Transverse colon (tissue), 4 donors: ENCODE data around the gene SIRT5. TPM values are rescaled to one million over a fixed set of nuclear protein-coding genes. Genes with fewer than 3 reads are reported as not detected.

Experiments used
- DNase-seq: peaks from one replicate; pipeline ENCODE4 v3.0.0-alpha.2; 2019
- H3K27ac ChIP-seq, 4 donors: fragments of 200-600 bp; sonication (generic); 2 replicates each; pipeline ENCODE4 v1.5.1; 2016 to 2018; ENCODE audit warnings: inconsistent platforms in 4 of 4
- H3K27me3 ChIP-seq: fragments of 200-600 bp; sonication (generic); 2 replicates; pipeline ENCODE4 v1.5.1; 2017; ENCODE audit warnings: inconsistent platforms
- H3K36me3 ChIP-seq, 4 donors: fragments of 200-600 bp; sonication (generic); 2 replicates each; pipeline ENCODE4 v1.5.1; 2017 to 2019; ENCODE audit warnings: inconsistent platforms in 4 of 4
- H3K4me1 ChIP-seq, 4 donors: fragments of 200-600 bp; sonication (generic); 2 replicates each; pipeline ENCODE4 v1.5.1; 2017 to 2020; ENCODE audit warnings: inconsistent platforms in 4 of 4
- H3K4me3 ChIP-seq, 4 donors: fragments of 200-600 bp; sonication (generic); 1 replicate in 1 of 4; 2 replicates in 3 of 4; pipeline versions ENCODE4 v1.5.1 to v1.6.1; 2017 to 2019; ENCODE audit warnings: inconsistent platforms in 4 of 4
- H3K9me3 ChIP-seq, 2 donors: fragments of 200-600 bp; sonication (generic); 2 replicates each; pipeline ENCODE4 v1.5.1; 2017 to 2019; ENCODE audit warnings: inconsistent platforms in 2 of 2
- EP300 ChIP-seq: sonication (generic); formaldehyde crosslinking; IDR thresholded peaks from one replicate; pipeline ENCODE4 v1.6.1; 2017; ENCODE audit warnings: antibody characterized with exemption, low read depth
- POLR2A ChIP-seq: fragments of 450-650 bp; IDR thresholded peaks from one replicate; pipeline ENCODE4 v1.6.1; 2016; ENCODE audit warnings: antibody characterized with exemption, mild to moderate bottlenecking, moderate library complexity
- POLR2AphosphoS5 ChIP-seq, 3 donors: sonication (generic); formaldehyde crosslinking; IDR thresholded peaks; one replicate each; pipeline ENCODE4 v1.6.1; 2016; ENCODE audit warnings: antibody characterized with exemption in 3 of 3
- WGBS, 2 donors: methylation state at CpG; one replicate each; pipeline ENCODE4 v1.1.5; 2018; ENCODE audit warnings: low coverage in 1 of 2; 5-methylcytosine and 5-hydroxymethylcytosine counted together
- in situ Hi-C, 4 donors: fragments of 200-750 bp; cut with MboI; loops; one replicate each; pipeline versions ENCODE4 v1.15.0 to v1.15.1; 2017; ENCODE audit warnings: low sequenced_read_pairs in 3 of 4, low pct_ligation_motif_present in 1 of 4, low pct_unique_long_range_greater_than_20kb in 1 of 4
- intact Hi-C: fragments of 100-400 bp; cut with DNase I; formaldehyde crosslinking; loops from one replicate; pipeline ENCODE4 v1.15.1; 2023; ENCODE audit warnings: low total_unique reads
- total RNA-seq, 4 donors: library from RNA; depleted of rRNA; stranded (reverse); fragments of >200 nt; gene quantifications; one replicate each; pipeline ENCODE4 v1.1.0, GENCODE V29; 2016
- TF ChIP-seq, protein P1 (sequence below), 5 experiments: fragments of 200-600 bp in 3 of 5; fragments of 450-650 bp in 2 of 5; sonication (generic) in 3 of 5; IDR thresholded peaks; 1 replicate in 2 of 5; 2 replicates in 3 of 5; pipeline ENCODE4 v1.5.1; 2016 to 2017; ENCODE audit warnings: antibody characterized with exemption in 5 of 5, inconsistent platforms in 3 of 5, mild to moderate bottlenecking in 2 of 5, moderate library complexity in 1 of 5

SIRT5 gene
- total RNA-seq, 4 donors from 2014 or later = 10.1 to 21.0 (median 13.9) TPM

DNA sequence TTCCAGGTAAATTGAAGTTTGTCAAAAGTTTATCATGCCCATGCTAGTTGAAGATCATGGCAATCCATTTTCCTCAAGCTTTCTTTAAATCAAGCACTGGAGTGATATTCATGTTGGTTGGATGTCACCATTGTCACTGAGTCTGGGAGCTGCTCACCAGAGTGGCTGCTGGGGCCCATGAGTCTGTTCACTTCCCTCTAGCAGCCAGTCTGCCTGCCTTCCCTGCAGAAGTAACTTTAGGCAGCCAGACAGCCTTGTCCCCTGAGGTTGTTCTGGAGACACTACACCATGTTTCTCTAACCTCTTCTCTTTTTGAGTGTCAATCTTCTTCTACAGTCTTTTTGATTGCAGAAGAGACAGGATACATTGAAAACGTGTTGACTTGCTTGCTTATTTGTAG is 5.5 kb downstream of the SIRT5 start:
- Histone ChIP-seq H3K27me3 (no peaks in the 10 kb centered on the region), H3K4me1 (peaks cover 0 to 10% (median 2%) of the 10 kb centered on the region in 4 donors), H3K36me3 (peaks cover 0 to 10% (median 3%) of the 10 kb centered on the region in 4 donors), H3K4me3 (no peak overlapping the region), H3K9me3 (no peaks in the 10 kb centered on the region), H3K27ac (no peak overlapping the region)
- WGBS, 2 donors = 51 to 62% methylated on average over 1 of the region's 1 CpG
- DNase-seq = no peak
- TF ChIP-seq, protein P1, sequence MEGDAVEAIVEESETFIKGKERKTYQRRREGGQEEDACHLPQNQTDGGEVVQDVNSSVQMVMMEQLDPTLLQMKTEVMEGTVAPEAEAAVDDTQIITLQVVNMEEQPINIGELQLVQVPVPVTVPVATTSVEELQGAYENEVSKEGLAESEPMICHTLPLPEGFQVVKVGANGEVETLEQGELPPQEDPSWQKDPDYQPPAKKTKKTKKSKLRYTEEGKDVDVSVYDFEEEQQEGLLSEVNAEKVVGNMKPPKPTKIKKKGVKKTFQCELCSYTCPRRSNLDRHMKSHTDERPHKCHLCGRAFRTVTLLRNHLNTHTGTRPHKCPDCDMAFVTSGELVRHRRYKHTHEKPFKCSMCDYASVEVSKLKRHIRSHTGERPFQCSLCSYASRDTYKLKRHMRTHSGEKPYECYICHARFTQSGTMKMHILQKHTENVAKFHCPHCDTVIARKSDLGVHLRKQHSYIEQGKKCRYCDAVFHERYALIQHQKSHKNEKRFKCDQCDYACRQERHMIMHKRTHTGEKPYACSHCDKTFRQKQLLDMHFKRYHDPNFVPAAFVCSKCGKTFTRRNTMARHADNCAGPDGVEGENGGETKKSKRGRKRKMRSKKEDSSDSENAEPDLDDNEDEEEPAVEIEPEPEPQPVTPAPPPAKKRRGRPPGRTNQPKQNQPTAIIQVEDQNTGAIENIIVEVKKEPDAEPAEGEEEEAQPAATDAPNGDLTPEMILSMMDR (IDR thresholded peaks at IDR 0.05) = no peak
- no peak for TF ChIP-seq EP300
- no peak for TF ChIP-seq POLR2AphosphoS5 (IDR thresholded peaks at IDR 0.05)
- no peak for TF ChIP-seq POLR2A
- intact Hi-C loops = no loop called here
- in situ Hi-C loops = loop anchor here in 1 of 4 donors (25.0 kb wide), 1 partner anchor 393 kb away; no protein-coding TSS in a partner anchor

DNA sequence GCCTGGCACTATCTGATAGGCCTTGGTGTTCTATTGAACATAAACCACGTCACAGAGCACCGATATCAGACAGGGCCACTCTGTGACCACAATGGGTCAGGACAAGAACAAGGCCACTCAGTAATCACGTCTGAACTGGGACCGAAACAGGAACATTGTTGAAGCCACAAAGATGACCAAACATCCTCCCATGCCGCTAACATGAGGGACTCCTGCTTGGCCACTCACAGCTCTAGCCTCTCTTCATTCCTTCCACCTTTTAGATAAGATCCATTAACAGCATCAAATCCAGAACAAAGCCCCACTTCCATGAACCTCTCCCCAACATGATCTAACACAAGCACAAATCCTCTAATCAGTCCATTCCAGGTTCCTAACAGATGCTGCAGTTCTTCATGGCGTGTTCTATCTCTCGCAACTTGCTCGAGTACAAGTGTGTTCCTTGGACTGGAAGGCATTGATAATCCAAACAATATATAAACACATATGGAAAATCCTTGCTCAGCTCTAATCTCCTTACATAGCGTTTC is 7.4 kb downstream of the SIRT5 start:
- no peak for DNase-seq

DNA sequence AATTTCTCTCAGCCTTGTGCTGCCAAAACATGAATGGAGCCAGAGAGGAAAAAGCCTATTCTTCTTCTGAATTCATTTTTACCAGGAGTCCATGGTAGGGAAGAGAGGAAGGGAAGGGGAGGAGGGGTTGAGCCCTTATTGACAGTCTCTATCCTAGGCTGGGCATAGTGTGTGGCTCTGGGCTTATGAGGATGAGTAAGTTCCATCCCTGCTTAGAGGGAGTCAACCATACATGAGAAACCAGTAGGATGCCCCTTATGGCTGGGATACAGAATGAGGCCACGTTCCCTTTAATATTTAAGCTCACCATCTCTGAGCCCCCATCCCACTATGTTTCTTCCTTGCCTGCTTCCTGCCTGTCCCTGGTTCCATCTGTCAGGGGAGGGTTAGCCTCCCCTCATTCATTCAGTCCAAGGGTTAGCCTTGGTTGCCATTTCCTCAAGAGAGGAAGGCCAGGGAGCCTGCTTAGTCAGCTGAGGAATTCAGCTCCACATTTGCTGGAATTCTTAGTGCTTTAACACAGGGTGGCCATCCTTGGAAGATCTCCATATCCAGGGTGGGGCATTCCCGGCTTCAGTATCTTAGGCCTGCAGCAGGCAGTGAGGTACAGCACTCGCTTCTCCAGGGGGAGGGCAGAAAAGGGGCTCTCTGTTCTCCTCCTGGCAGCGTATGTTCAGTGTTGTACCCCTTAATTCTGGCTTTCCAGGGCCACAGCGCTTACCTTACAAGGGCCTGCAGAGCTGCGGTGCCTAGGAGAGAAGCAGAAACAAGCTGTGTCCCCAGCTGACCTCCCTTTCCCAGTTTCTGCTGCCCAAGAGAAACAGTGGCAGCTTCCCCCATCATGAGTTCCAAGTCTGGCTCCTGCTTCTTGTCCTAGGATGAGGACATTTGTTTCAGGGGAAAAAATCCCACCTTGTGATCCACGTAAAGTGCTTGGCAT is 12.5 kb downstream of the SIRT5 start:
- no peak overlapping the region for H3K4me3 ChIP-seq
- no peaks in the 10 kb centered on the region for H3K4me1 ChIP-seq
- H3K36me3 ChIP-seq = peaks cover 0 to 1% (median 0%) of the 10 kb centered on the region in 4 donors
- TF ChIP-seq, protein P1 (IDR thresholded peaks at IDR 0.05) = no peak
- no peak for TF ChIP-seq POLR2A
- TF ChIP-seq POLR2AphosphoS5 (IDR thresholded peaks at IDR 0.05) = no peak
- TF ChIP-seq EP300 = no peak
- intact Hi-C loops (no loop called here), in situ Hi-C loops (loop anchor here in 1 of 4 donors (25.0 kb wide), 1 partner anchor 400 kb away; no protein-coding TSS in a partner anchor)
- DNase-seq = no peak
- WGBS, 2 donors = 100% methylated on average over 2 to 7 of the region's 7 CpGs
- H3K27ac ChIP-seq = no peak overlapping the region
- H3K27me3 ChIP-seq = no peaks in the 10 kb centered on the region
- no peaks in the 10 kb centered on the region for H3K9me3 ChIP-seq

More for the DNA sequence above, 7.4 kb downstream of the SIRT5 start:
- Histone ChIP-seq H3K36me3 (peaks cover 0 to 10% (median 3%) of the 10 kb centered on the region in 4 donors), H3K27ac (no peak overlapping the region), H3K9me3 (no peaks in the 10 kb centered on the region), H3K4me1 (no peaks in the 10 kb centered on the region), H3K27me3 (no peaks in the 10 kb centered on the region), H3K4me3 (no peak overlapping the region)
- TF ChIP-seq, protein P1 (IDR thresholded peaks at IDR 0.05) = no peak
- TF ChIP-seq EP300 (no peak), POLR2A (no peak), POLR2AphosphoS5 (IDR thresholded peaks at IDR 0.05) (no peak)
- WGBS, 2 donors = 89 to 94% methylated on average over 8 to 9 of the region's 9 CpGs
- in situ Hi-C loops (loop anchor here in 1 of 4 donors (25.0 kb wide), 1 partner anchor 394 kb away; no protein-coding TSS in a partner anchor), intact Hi-C loops (no loop called here)

DNA sequence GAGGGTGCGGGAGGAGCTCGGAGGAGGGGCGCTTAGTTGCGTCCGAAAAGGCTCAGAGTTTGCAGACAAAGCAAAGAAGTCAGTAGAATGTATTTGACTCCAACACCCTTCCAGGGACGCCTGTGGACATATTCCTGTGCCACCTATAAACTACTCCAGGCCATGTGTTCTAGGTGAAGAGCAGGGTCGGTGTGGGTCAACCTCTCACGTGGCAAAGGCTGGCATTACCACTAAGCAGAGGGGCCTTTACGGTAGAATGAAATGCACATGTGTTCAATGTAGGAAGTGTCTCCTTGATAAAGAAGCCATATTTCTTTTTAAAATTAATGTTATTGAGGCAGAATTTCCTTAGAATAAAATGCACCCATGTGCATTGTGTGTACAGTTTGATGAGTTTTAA is 15.4 kb downstream of the SIRT5 start:
- 91 to 95% methylated on average over 4 to 9 of the region's 9 CpGs for WGBS, 2 donors
- in situ Hi-C loops (loop anchor here in 1 of 4 donors (25.0 kb wide), 1 partner anchor 402 kb away; no protein-coding TSS in a partner anchor), intact Hi-C loops (no loop called here)
- H3K36me3 ChIP-seq = peaks cover 0 to 4% (median 0%) of the 10 kb centered on the region in 4 donors
- no peak overlapping the region for H3K4me3 ChIP-seq
- no peaks in the 10 kb centered on the region for H3K9me3 ChIP-seq
- TF ChIP-seq POLR2AphosphoS5 (IDR thresholded peaks at IDR 0.05) (no peak), POLR2A (no peak), EP300 (no peak)
- TF ChIP-seq, protein P1 (IDR thresholded peaks at IDR 0.05) = no peak
- no peak overlapping the region for H3K27ac ChIP-seq
- H3K4me1 ChIP-seq = no peaks in the 10 kb centered on the region
- no peaks in the 10 kb centered on the region for H3K27me3 ChIP-seq
- DNase-seq = no peak
